Measurements from ENCODE around the gene DEFB125. TPM values are rescaled to one million over a fixed set of nuclear protein-coding genes. Genes with fewer than 3 reads are reported as not detected.

Gene DEFB125
- total RNA-seq, 3 donors from 2014 or later: not detected

DNA sequence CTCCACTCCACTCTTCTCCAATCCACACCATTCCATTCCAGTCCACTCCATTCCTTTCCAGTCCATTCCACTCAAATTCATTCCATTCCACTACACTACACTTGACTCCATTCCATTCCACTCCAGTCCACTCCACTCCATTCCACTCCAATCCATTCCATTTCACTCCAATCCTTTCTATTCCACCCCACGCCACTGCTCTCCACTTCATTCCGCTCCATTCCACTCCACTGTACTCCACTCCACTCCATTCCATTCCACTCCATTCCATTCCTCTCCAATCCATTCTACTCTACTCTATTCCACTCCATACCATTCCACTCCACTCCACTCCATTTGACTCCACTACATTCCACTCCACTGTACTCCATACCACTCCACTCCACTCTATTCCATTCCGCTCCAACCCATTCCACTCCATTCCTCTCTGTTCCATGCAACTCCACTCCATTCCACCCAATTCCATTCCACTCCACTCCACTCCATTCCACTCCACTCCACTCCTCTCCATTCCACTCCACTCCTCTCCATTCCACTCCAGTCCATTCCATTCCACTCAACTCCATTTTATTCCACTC lies 23.4 kb upstream of the DEFB125 start:
- H3K4me1 ChIP-seq: no peaks in the 10 kb centered on the region
- no peak overlapping the region for H3K27ac ChIP-seq
- peaks cover 0 to 11% of the 10 kb centered on the region in 2 donors for H3K27me3 ChIP-seq
- no peak for TF ChIP-seq CTCF (IDR thresholded peaks at IDR 0.05)
- TF ChIP-seq POLR2A (IDR thresholded peaks at IDR 0.05): no peak
- no peak for TF ChIP-seq POLR2AphosphoS5 (IDR thresholded peaks at IDR 0.05)
- no peaks in the 10 kb centered on the region for H3K9me3 ChIP-seq
- intact Hi-C loops (cut with DNase I; ENCODE audit: low total_unique reads): no loop called here
- H3K4me3 ChIP-seq: no peak overlapping the region
- no peaks in the 10 kb centered on the region for H3K36me3 ChIP-seq
- no peak for DNase-seq (ENCODE audit: low spot score in 2 of 2)

DNA sequence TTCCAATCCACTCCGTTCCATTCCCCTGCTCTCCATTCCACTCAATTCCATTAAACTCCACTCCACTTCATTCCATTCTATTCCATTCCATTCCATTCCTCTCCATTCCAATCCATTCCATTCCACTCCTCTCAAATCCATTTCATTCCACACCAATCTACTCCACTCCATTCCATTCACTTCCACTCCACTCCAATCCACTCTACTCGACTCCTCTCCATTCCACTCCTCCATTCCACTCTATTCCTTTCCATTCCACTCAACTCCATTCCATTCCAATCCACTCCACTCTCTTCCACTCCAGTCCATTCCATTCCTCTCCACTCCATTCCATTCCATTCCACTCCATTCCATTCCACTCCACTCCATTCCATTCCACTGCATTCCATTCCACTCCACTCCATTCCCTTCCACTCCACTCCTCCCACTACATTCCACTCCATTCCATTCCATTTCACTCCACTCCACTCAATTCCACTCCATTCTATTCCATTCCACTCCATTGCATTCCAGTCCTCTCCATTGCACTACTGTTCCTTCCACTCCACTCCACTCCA lies 22.6 kb upstream of the DEFB125 start:
- intact Hi-C loops (cut with DNase I; ENCODE audit: low total_unique reads): no loop called here
- no peaks in the 10 kb centered on the region for H3K9me3 ChIP-seq
- H3K4me3 ChIP-seq: no peak overlapping the region
- H3K4me1 ChIP-seq: no peaks in the 10 kb centered on the region
- no peak overlapping the region for H3K27ac ChIP-seq
- TF ChIP-seq CTCF (IDR thresholded peaks at IDR 0.05): no peak
- TF ChIP-seq POLR2A (IDR thresholded peaks at IDR 0.05): no peak
- no peak for TF ChIP-seq POLR2AphosphoS5 (IDR thresholded peaks at IDR 0.05)
- no peaks in the 10 kb centered on the region for H3K36me3 ChIP-seq
- no peak for DNase-seq (ENCODE audit: low spot score in 2 of 2)
- H3K27me3 ChIP-seq: peaks cover 0 to 19% of the 10 kb centered on the region in 2 donors

- no peak overlapping the region for H3K4me3 ChIP-seq
Measured at GRCh38 chr20:77231-77630, 10.2 kb upstream of the DEFB125 start.

GRCh38 chr20:78338-78737 lies 9.1 kb upstream of the DEFB125 start:
- Histone ChIP-seq H3K9me3 (peaks cover 0 to 16% of the 10 kb centered on the region in 2 donors), H3K4me1 (no peaks in the 10 kb centered on the region), H3K4me3 (no peak overlapping the region), H3K27ac (no peak overlapping the region), H3K27me3 (no peaks in the 10 kb centered on the region), H3K36me3 (no peaks in the 10 kb centered on the region)
- intact Hi-C loops (cut with DNase I; ENCODE audit: low total_unique reads): no loop called here
- no peak for DNase-seq (ENCODE audit: low spot score in 2 of 2)
- TF ChIP-seq CTCF (IDR thresholded peaks at IDR 0.05) (no peak), POLR2A (IDR thresholded peaks at IDR 0.05) (no peak), POLR2AphosphoS5 (IDR thresholded peaks at IDR 0.05) (no peak)

More at GRCh38 chr20:77231-77630, 10.2 kb upstream of the DEFB125 start:
- Histone ChIP-seq H3K4me1 (no peaks in the 10 kb centered on the region), H3K27me3 (no peaks in the 10 kb centered on the region), H3K27ac (no peak overlapping the region), H3K36me3 (no peaks in the 10 kb centered on the region), H3K9me3 (peaks cover 0 to 16% of the 10 kb centered on the region in 2 donors)
- TF ChIP-seq POLR2A (IDR thresholded peaks at IDR 0.05): no peak
- no peak for TF ChIP-seq CTCF (IDR thresholded peaks at IDR 0.05)
- no peak for TF ChIP-seq POLR2AphosphoS5 (IDR thresholded peaks at IDR 0.05)
- intact Hi-C loops (cut with DNase I; ENCODE audit: low total_unique reads): no loop called here
- no peak for DNase-seq (ENCODE audit: low spot score in 2 of 2)

- intact Hi-C loops (cut with DNase I; ENCODE audit: low total_unique reads): no loop called here
- Histone ChIP-seq H3K4me1 (no peaks in the 10 kb centered on the region), H3K36me3 (no peaks in the 10 kb centered on the region), H3K27me3 (no peaks in the 10 kb centered on the region), H3K27ac (no peak overlapping the region), H3K4me3 (no peak overlapping the region), H3K9me3 (peaks cover 0 to 13% of the 10 kb centered on the region in 2 donors)
- TF ChIP-seq POLR2A (IDR thresholded peaks at IDR 0.05) (no peak), POLR2AphosphoS5 (IDR thresholded peaks at IDR 0.05) (no peak), CTCF (IDR thresholded peaks at IDR 0.05) (no peak)
- no peak for DNase-seq (ENCODE audit: low spot score in 2 of 2)
Measured at GRCh38 chr20:79565-79964, 7.9 kb upstream of the DEFB125 start.
